A549 (cell line): Measurements from ENCODE around the gene FCRL2. TPM values are rescaled to one million over a fixed set of nuclear protein-coding genes. Genes with fewer than 3 reads are reported as not detected.

ENCODE experiments used
- ATAC-seq, 2 experiments: fragments of 200-7000 bp in 1 of 2; fragments of >200 bp in 1 of 2; cut with Nextera tagmentation in 1 of 2; cut with Tn5 transposase in 1 of 2; 3 replicates each; pipeline versions ENCODE4 v1.8.0 to v1.9.1; 2018 to 2020; ENCODE audit warnings: mild to moderate bottlenecking in 1 of 2, moderate library complexity in 1 of 2
- CTCF ChIA-PET: fragments of 300-600 bp; sonication (Branson Sonifier 250); formaldehyde crosslinking; extraction: SDS; loops from one replicate; lab custom pipeline; 2021; ENCODE audit warnings: antibody characterized with exemption, inconsistent platforms; lab: Yijun Ruan, JAX
- POLR2A ChIA-PET: fragments of 350-600 bp; formaldehyde crosslinking; extraction: SDS; loops from one replicate; lab custom pipeline; 2021; ENCODE audit warnings: antibody characterized with exemption, inconsistent platforms; lab: Yijun Ruan, JAX
- DNase-seq, 2 experiments: peaks; one replicate each; pipeline versions ENCODE4 v3.0.0 to v3.0.0-alpha.2; 2011 to 2016; ENCODE audit warnings: low read depth in 1 of 2, low spot score in 1 of 2
- FAIRE-seq: peaks from 2 replicates; lab custom pipeline; 2011; peaks lifted over from hg19 to GRCh38; lab: Jason Lieb, UNC
- H3K27ac ChIP-seq, 2 experiments: fragments of >200 bp; sonication (Bioruptor Twin); formaldehyde crosslinking; 3 replicates each; pipeline ENCODE4 v1.5.1; 2016 to 2017
- H3K4me1 ChIP-seq: fragments of >200 bp; sonication (Bioruptor Twin); formaldehyde crosslinking; 3 replicates; pipeline ENCODE4 v1.6.1; 2016
- H3K4me2 ChIP-seq: fragments of >200 bp; sonication (Bioruptor Twin); formaldehyde crosslinking; 3 replicates; pipeline ENCODE4 v1.6.1; 2016
- H3K4me3 ChIP-seq: fragments of >200 bp; sonication (Bioruptor Twin); formaldehyde crosslinking; 3 replicates; pipeline ENCODE4 v1.5.1; 2016
- H3K9me3 ChIP-seq: fragments of >200 bp; sonication (Bioruptor Twin); formaldehyde crosslinking; 3 replicates; pipeline ENCODE4 v1.6.1; 2016
- CBX8 ChIP-seq: fragments of 200-600 bp; sonication (generic); IDR thresholded peaks from 2 replicates; pipeline ENCODE4 v1.6.1; 2016
- CHD4 ChIP-seq: fragments of 200-600 bp; sonication (generic); IDR thresholded peaks from 2 replicates; pipeline ENCODE4 v1.6.1; 2016; ENCODE audit warnings: antibody characterized with exemption, mild to moderate bottlenecking, borderline replicate concordance
- EHMT2 ChIP-seq: fragments of 200-600 bp; sonication (generic); IDR thresholded peaks from 2 replicates; pipeline ENCODE4 v1.6.1; 2016; ENCODE audit warnings: antibody characterized with exemption, low read depth, mild to moderate bottlenecking, moderate library complexity
- ELK1 ChIP-seq: fragments of 150-350 bp; IDR thresholded peaks from 2 replicates; pipeline ENCODE4 v1.6.1; 2014; ENCODE audit warnings: low read depth, mild to moderate bottlenecking, low read length
- EP300 ChIP-seq, 2 experiments: fragments of >200 bp; sonication (Bioruptor Twin); formaldehyde crosslinking; IDR thresholded peaks; 2 replicates in 1 of 2; 3 replicates in 1 of 2; pipeline ENCODE4 v1.6.1; 2016 to 2017
- HMGXB4 ChIP-seq: fragments of 250-450 bp; sonication (Bioruptor Pico); IDR thresholded peaks from 2 replicates; pipeline ENCODE4 v1.5.0; 2021; ENCODE audit warnings: mild to moderate bottlenecking, moderate library complexity, borderline replicate concordance
- HOXB13 ChIP-seq: fragments of 250-450 bp; sonication (Bioruptor Pico); IDR thresholded peaks from 2 replicates; pipeline ENCODE4 v1.5.0; 2020; ENCODE audit warnings: low read depth, mild to moderate bottlenecking, moderate library complexity
- JUN ChIP-seq, 2 experiments: fragments of >200 bp; sonication (Bioruptor Twin); formaldehyde crosslinking; IDR thresholded peaks; 2 replicates in 1 of 2; 3 replicates in 1 of 2; pipeline ENCODE4 v1.6.1; 2016 to 2017
- KDM5A ChIP-seq: fragments of 200-600 bp; sonication (generic); IDR thresholded peaks from 2 replicates; pipeline ENCODE4 v1.6.1; 2016; ENCODE audit warnings: antibody characterized with exemption, mild to moderate bottlenecking
- MAX ChIP-seq: IDR thresholded peaks from 2 replicates; pipeline ENCODE4 v1.6.1; 2012
- NFE2L2 ChIP-seq: fragments of 150-350 bp; conservative IDR thresholded peaks from 2 replicates; pipeline ENCODE4 v1.6.1; 2014; ENCODE audit warnings: low read length
- PHF8 ChIP-seq: fragments of 200-600 bp; sonication (generic); IDR thresholded peaks from 2 replicates; pipeline ENCODE4 v1.6.1; 2016; ENCODE audit warnings: low read depth, mild to moderate bottlenecking, antibody characterized with exemption, moderate library complexity, borderline replicate concordance
- POLR2A ChIP-seq: IDR thresholded peaks from 2 replicates; pipeline ENCODE4 v1.6.1; 2012; ENCODE audit warnings: mild to moderate bottlenecking, low read length
- RCOR1 ChIP-seq: fragments of 150-350 bp; IDR thresholded peaks from 2 replicates; pipeline ENCODE4 v1.6.1; 2014; ENCODE audit warnings: antibody characterized with exemption, low read length, low read depth
- SREBF2 ChIP-seq: fragments of 450-650 bp; IDR thresholded peaks from 2 replicates; pipeline ENCODE4 v1.6.1; 2014; ENCODE audit warnings: mild to moderate bottlenecking, moderate library complexity
- TP53 ChIP-seq: fragments of 250-450 bp; sonication (Bioruptor Pico); IDR thresholded peaks from 2 replicates; pipeline ENCODE4 v1.5.0; 2021; ENCODE audit warnings: mild to moderate bottlenecking, moderate library complexity
- ZC3H11A ChIP-seq: fragments of 450-650 bp; IDR thresholded peaks from 2 replicates; pipeline ENCODE4 v1.6.1; 2014; ENCODE audit warnings: antibody characterized with exemption, mild to moderate bottlenecking
- ZFP36 ChIP-seq: fragments of 450-650 bp; IDR thresholded peaks from 2 replicates; pipeline ENCODE4 v1.6.1; 2014; ENCODE audit warnings: borderline replicate concordance; ENCODE audit not compliant: partially characterized antibody
- WGBS: methylation state at CpG from one replicate; pipeline ENCODE4 v1.1.6; 2017; ENCODE audit errors: missing lambda C conversion rate; 5-methylcytosine and 5-hydroxymethylcytosine counted together
- polyA plus RNA-seq, 4 experiments: library from polyadenylated mRNA; depleted of rRNA in 3 of 4; stranded (reverse); fragments of >200 nt; fragmentation: RNase III in 1 of 4; extraction: RNeasy Plus Mini Kit Qiagen cat#74134 plus additional on column Dnase treatment in 1 of 4; gene quantifications; 2 replicates in 3 of 4; 3 replicates in 1 of 4; pipeline ENCODE4 v1.2.3, GENCODE V29; 2011 to 2017
- TF ChIP-seq, protein P1 (sequence below): IDR thresholded peaks from 2 replicates; pipeline ENCODE4 v1.6.1; 2012; ENCODE audit warnings: low read depth, borderline replicate concordance
- TF ChIP-seq, protein P2 (sequence below): IDR thresholded peaks from 2 replicates; pipeline ENCODE4 v1.6.1; 2012

The FCRL2 gene
- polyA plus RNA-seq, 2 of the 4 experiments (the other 2 are of a cell fraction) = not detected

DNA sequence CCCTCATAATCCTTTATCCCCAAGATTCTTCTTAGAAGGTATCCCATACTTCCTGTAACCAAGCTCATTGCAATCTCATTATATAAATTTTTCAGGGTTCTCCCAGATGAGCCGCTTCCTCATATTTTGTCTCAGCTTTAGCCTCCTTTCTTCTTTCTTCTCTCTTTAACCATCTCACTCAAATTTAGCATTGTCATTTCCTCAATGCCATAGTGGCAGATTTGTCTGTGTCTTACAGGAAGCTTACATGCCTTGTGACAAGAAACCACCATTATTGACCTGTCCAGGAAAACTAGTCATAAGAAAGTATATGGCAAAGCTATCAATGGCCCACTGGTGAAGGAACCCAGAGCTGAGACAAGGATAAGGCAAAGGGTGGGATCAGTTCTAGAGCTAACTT is 6.0 kb upstream of the FCRL2 start:
- no peak overlapping the region for H3K4me2 ChIP-seq
- no peaks in the 10 kb centered on the region for H3K9me3 ChIP-seq
- 75% methylated on average over 1 of the region's 1 CpG for WGBS
- ATAC-seq = no peak
- ChIA-PET CTCF (interaction anchor here (0.9 kb wide), 1 partner anchor 10 kb away, joined by 3 read pairs; no protein-coding TSS in a partner anchor), POLR2A (no interaction called here)
- no peak overlapping the region for H3K27ac ChIP-seq
- no peaks in the 10 kb centered on the region for H3K4me1 ChIP-seq
- no peak for DNase-seq
- FAIRE-seq = no peak
- H3K4me3 ChIP-seq = no peak overlapping the region
- TF ChIP-seq MAX (no peak), PHF8 (no peak), HMGXB4 (CRISPR knock-in tag) (no peak), JUN (IDR thresholded peaks at IDR 0.05) (no peak), HOXB13 (no peak), ELK1 (no peak), POLR2A (no peak), EP300 (IDR thresholded peaks at IDR 0.05) (no peak)
- TF ChIP-seq, protein P1, sequence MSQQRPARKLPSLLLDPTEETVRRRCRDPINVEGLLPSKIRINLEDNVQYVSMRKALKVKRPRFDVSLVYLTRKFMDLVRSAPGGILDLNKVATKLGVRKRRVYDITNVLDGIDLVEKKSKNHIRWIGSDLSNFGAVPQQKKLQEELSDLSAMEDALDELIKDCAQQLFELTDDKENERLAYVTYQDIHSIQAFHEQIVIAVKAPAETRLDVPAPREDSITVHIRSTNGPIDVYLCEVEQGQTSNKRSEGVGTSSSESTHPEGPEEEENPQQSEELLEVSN = no peak
- TF ChIP-seq, protein P2, sequence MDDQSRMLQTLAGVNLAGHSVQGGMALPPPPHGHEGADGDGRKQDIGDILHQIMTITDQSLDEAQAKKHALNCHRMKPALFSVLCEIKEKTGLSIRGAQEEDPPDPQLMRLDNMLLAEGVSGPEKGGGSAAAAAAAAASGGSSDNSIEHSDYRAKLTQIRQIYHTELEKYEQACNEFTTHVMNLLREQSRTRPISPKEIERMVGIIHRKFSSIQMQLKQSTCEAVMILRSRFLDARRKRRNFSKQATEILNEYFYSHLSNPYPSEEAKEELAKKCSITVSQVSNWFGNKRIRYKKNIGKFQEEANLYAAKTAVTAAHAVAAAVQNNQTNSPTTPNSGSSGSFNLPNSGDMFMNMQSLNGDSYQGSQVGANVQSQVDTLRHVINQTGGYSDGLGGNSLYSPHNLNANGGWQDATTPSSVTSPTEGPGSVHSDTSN = no peak

- H3K4me2 ChIP-seq = no peak overlapping the region
- no peaks in the 10 kb centered on the region for H3K9me3 ChIP-seq
- 2% methylated on average over 2 of the region's 2 CpGs for WGBS
- DNase-seq = no peak
- no peak for FAIRE-seq
- H3K4me1 ChIP-seq = no peaks in the 10 kb centered on the region
- ChIA-PET CTCF (no interaction called here), POLR2A (no interaction called here)
- no peak for ATAC-seq
- no peak for TF ChIP-seq ZC3H11A
- no peak for TF ChIP-seq RCOR1
- no peak for TF ChIP-seq POLR2A
- no peak for TF ChIP-seq MAX
- no peak for TF ChIP-seq CBX8
- TF ChIP-seq SREBF2 = no peak
- no peak for TF ChIP-seq CHD4
- no peak for TF ChIP-seq ZFP36
- TF ChIP-seq NFE2L2 = no peak
- no peak for TF ChIP-seq TP53
- TF ChIP-seq EHMT2 = no peak
- TF ChIP-seq KDM5A = no peak
- H3K27ac ChIP-seq = no peak overlapping the region
- no peak overlapping the region for H3K4me3 ChIP-seq
Observed at GRCh38 chr1:157781048-157781447, 4.1 kb upstream of the FCRL2 start.
